GM21529 (cell line): Measurements from ENCODE around the gene HOXA7.

Source experiments
- ATAC-seq: cut with Tn5 transposase; IDR thresholded peaks from one replicate; pipeline ENCODE4 v1.9.1; 2021; ENCODE audit not compliant: unreplicated experiment

The HOXA7 gene

DNA sequence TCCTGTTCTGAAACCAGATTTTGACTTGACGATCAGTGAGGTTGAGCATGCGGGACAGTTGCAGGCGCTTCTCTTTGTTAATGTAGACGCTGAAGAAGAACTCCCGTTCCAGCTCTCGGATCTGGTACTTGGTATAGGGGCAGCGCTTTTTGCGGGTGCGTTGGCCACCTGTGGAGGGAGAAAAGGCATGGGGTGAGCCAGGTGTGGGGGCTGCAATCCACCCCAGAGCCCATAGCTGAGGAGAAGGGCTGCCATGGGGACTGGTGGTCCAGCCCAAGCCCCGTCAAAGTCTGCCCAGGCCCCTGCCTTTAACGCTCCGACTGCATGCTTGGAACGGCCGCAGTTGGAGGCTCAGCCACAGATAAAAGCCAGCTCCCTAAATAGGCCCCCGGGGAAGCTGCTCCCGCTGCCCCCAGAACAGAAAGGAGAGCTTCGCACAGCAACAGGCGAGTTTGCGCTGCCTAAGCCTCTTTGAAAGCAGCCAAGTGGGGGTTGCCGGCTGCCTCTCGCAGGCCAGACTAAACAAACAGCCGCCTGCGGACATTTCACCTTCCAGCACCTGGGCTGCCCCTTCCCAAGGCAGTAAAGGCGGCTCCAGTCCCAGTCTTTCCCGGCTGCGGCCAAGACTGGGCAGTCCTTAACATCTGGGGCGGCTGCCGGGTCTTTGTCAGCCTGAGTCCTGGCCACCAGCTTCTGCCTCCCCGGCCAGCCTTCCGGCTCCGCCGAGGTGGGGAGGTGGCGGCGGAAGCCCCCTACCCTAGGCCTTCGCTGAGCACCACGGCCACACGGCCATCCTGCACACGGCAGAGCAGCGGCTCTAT lies 26.6 kb upstream of the HOXA7 start:
- no peak for ATAC-seq

DNA sequence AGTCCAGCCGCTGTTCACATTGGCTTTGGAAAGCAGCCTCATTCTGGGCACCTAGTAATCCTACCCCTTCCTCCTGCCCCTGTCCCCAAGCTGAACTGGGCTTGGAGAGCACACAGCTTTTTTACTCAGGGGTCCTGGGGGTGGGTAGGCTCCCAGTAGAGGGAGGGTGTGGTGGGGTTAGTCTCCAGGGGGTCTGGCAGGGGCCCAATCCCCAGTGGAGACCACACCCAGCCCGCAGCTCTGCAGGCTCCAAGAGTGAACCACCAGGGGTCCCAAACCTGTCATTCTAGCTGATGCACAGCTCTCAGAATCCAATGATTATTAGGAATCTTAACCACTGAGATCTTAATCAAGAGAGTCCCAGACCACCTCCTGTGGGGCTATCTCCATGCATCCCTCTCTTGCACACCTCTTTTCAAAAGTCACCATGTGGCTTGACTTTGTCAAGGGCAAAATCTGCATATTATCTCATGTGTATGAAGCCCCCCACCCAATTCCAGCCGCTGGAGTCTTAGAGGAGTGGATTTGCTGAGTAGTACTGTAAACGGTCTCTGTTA lies 25.9 kb upstream of the HOXA7 start:
- no peak for ATAC-seq

DNA sequence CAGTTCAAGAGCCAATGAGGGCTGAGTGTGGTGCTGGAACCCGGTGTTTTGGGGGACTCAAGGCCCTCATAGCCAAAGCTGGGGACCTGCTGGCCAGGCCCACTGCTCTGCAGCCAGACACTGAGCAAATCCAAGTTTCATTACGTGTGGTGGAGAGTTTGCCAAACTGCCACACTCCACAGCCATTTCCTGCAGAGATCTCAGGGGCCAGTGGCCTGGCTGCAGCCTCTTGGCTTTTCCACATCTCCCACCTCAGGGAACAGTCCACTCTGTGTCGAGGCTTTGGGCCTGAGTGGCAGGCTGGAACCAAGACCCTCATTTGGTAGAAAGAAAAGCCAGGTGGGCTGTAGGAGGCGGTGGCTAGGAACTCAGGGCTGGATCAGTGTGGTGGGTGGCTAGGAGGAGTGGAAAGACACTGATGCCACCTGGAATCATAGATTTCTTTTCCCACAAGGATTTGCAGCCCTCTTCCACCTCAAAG lies 25.4 kb upstream of the HOXA7 start:
- no peak for ATAC-seq

DNA sequence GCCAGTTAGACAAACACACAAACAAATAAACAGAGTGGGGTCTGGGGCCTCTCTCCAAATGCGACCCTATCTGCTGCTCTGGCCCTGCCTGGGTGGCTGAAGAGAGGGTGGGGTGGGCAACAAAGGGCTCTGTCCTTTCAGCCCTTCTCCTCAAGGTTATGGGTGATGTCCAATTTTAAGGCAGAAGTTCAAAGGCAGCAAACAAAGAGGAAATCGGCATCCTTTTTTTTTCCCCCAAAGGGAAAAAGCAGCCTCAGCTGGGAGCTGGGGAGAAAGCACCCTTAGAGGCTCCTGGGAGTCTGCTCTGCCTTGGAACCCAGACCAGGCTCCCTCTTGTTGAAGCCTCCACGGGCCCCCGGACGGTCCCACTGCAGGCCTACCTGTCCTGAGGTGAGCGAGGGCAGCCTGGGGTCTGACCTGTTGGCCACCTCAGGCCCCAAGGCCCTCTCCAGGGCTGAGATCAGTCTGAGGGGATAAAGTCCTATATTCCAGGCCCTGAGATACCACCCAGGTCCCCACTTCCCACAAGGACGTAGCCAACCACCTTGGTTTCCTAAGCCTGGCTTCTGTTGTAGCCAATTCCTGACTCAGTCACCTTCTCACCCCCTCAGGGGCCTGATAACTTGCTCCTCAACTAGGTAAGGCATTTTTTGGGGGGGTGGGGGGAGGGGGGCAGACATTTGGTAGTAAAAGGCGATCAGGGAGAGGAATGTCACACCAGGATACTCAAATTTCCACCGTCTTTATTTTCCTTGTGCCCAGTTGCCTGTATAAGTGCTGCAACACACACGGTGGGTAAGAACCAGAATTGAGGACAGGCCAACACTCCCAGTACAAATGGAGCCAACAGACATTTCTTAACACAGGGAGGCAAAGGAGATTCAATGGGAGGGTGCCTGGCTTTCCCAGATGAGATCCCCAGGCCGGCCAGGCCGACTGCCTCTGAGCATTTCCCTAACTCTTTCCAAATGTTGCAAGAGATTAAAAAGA lies 24.3 kb upstream of the HOXA7 start:
- no peak for ATAC-seq

DNA sequence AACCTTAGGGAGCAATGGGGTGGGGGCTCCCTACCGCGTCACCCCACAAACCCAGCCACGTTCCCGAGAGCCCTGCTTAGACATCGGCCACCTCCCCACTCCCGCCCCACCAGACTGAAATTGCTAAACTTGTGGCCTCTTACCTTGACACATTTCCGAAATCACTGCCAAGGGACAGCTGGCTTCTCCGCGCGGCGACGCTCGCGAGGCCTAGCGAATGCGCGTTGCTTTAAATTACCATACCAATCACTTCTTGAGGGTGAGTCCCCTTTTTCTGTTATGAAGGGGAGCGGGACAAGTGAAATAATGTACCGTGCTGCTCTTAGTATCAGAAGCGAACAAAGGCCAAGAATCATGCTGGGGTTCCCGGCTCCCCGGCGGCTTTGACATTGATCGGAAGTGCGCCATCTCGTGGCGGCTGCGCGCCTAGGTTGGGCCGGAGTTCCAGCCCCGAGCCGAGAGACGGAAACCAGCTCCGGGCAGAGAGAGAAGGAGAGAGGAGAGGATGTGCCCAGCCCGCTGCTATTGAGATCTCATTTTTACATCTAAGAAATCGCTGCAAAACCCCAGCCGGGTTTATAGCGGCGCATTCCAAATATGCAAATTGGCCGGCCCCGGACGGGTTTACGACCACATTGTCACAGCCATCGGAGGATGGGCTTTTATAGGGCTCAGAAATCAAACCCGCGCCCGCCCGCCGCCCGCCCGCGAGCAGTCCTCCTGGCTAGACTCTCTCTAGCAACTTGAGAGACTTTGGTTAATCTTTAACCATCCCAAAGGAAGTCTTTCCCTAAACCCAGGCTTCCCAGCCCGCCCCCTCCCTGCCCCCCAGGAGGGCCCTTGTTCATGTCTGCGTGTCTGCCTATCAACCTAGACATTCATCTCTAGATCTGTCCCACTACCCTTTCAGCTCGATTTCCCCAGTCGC lies 23.3 kb upstream of the HOXA7 start:
- no peak for ATAC-seq

DNA sequence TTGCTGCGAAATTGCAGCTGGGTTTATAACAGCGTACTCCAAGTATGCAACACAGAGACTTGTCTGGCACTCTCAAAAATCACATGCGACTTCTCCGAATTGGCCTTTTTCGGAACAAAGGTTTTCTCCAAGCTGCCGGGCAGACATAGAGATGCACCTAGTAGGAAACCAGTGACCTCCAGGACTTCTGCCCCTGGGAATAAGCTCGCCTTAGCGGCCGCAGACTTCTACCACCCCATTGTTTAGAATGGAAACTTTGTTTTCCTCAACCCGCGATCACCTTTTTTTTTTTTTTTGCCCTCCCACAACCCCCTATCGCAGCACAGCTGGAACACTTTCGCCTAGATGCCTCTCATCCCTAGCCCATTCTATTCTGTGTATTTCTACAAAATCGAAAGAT lies 22.6 kb upstream of the HOXA7 start:
- ATAC-seq, result no peak

DNA sequence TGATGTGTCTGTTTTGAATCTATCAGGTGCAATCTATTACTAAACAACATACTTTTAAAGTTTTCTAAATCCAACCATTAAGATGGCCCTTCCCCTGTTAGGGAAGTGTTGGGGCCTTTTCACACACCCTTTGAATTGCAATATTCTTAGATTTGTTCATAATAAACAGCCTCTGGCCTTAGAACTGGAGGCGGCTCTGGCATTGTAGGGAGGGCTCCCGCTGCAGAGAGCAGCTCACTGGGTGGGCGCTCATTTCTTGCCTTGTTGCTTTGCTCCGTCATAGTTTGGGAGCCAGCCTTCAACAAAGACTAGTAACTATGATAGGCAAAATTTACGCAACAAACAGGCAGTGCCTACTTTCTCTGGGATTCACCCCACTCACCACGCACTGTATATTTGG lies 21.9 kb upstream of the HOXA7 start:
- ATAC-seq, result no peak

DNA sequence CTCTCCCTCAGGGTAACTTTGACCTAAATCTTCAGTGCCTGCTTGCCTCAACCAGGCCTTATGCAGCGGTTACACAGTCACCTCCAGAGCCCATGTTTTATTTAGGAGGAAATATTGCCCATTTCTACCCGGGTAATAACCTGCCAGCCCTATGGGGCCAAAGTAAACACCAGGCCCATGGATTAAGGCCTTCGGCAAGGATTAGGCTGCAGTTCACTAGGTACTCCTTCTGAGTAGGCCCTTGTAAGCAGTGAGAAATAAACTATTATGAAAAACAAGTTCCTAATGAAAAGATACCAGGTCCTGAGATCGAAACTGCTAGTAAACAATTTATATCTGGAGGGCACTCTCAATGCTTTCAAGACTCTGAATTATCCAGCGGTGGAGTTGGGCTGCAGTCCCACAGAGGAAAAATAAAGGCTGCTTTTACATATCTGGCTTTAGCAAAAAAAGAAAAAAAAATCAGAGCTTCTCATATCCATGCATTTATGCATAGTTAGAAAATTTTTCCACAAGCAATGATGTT lies 21.4 kb upstream of the HOXA7 start:
- no peak for ATAC-seq

DNA sequence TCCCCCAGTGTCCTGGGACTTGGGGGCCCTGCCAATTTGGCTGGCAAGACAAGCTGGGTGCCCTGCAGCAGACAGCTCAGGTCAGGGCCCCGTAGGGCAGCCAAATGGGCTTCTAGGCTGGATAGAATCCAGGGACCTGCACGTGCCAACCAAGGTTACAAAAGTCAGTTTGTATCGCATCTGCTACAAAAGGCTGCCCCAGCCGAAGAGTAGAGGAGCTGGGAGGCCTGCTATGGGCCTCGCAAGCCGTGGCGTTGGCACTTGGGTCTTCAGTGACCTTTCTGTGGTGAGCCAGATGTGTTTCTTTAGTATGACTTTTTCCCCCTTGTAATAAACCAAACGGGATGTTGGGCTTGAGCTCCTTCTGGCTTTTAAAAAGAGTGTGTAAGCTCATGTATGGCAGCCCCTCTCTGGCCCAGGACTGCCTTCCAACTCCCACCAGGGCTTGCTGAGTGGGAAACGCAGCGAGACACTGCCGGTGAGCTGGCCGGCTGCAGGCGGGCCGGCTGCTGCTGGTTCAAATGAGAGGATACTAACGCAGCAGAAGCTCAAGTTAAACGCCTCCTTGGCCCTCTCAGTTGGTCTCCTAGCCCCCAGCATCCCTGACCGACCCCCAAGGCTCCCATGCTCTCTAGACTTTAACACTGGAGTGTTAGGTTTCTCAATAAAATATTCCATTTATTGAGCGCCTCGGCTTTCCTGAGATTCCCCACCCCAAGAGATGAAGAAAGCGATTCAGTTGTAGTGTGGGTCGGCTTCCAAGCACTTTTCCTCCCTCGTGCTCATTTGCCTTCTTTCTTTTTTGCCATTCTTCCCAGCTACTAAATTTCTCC lies 20.7 kb upstream of the HOXA7 start:
- no peak for ATAC-seq

DNA sequence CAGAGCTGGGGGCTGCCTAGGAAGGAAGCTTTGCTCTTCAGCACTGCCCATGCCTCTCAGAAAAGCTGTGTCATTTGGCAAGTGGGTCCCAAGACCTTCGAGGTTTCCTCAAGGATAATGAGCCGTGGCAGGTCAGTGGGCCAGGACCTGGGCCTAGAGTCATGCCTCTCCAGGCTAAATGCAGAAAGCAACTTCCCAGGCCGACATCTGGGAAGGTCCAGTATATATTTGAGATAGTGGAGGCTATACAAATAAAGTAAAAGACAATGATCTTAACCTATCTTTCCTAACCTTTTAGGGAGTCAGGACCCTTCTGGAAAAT lies 20.0 kb upstream of the HOXA7 start:
- no peak for ATAC-seq

DNA sequence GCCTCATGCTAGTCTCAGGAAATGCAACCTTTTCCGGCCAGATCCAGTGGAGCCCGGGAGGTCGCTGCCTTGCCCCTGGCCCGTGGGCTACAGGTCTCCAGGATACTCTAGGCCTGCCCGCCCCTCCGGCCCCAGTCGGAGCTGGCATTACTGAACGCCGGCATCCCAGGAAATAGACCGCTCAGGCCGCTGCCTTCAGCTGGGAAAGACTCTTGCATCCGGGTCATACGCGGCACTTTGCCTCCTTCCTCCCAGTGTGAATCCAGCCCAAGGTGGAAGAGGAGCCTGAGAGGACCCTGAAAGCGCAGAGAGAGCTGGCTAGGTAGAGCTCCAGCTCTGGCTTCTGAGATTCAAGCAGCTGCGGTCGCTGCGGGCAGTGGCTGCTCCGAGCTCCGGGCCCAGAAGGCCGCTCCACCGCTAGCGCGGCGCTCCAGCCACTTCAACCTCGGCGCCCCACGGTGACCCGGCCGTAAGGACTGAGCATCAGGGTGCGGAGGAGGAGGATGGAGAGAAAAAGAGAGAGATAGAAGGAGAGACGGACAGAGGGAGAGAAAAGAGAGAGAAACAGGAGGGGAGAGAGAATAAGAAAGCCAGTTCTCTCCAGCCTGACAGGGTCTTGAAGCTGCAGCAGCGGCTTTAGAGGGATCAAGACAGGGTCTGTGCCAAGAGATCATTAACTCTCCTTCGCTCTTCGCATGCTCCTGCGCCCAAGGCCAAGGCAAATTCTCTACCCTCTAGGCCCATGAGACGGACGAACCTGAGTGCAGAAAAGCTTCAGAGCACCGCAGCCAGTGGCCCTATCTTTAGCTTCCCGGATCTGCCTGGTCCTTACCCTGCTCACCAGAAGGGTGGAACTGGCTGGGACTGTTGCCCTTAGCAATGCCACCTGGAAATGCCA lies 19.4 kb upstream of the HOXA7 start:
- no peak for ATAC-seq

DNA sequence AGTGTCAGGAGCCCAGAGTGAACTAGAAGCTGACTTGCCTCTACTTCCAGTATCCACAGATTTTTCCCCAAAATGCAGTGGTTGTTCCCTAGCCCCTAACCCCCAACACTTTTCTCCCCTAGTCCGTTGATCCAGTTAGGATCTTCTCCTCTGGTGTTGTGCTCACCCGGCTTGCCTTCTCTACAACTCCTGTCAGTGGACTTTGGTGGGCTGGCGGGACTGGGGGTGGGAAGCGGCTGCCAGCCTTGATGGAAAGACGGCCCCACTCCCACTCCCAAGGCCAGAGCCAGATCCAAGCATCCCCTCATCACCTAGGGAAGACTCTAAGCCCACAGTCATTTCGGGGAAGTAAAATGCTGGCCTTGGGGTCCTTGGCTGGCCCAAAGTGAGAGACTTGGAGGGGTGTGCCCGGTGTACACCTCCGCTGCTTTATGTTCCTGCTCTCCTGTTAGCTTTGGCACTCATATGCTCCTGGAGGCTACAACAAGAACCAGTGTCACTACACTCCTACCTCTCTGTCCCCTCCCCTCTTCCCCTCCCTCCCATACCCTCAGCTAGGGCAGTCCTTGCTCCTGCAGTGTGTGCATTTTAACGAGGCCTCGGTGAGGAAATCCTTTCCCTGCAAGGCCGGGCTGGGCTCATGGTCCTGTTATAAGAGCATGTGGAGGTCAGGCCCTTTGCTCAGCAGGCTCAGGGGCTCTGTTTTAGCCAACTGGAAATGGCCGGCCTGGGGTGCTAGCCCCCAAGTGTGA lies 18.6 kb upstream of the HOXA7 start:
- no peak for ATAC-seq

DNA sequence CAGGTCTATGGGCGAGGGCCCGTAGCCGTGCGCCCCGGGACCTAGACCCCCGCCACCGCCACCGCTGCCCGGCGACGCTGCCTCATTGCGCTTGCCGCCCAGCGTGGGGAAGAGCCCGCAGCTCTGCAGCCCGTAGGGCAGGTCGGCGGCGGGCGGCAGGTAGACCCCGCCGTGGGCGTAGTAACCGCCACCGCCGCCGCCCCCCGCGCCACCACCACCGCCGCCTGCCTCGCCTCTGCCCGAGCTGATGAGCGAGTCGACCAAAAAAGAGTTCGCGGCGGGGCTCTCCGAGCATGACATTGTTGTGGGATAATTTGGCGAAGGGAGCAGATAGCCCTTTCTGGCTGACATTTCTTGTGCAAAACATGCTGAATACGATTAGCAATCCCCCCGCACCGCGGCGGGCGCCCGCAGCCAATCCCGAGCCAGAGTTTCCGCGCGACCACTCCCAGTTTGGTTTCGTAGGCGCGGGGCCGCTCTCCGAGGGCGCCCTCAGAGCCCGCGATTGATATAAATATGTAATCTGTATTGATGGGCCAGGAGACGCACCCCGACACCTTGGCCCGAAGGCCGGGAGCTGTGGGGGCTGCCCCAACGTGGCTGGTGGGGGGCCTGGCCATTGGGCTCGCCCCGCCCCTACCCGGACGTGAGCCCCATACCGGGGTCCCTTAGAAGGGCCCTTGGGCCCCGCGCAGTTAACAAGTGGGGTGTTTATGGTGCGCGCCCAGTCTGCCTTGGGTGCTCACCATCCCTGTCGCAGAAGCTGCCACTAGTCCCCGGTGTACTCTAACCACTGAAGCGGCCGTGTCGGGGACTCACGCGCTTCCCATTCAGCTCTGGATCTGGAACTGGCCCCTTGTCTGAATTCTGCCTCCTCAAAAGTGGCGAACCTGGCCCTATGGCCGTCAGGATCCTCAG lies 17.7 kb upstream of the HOXA7 start, which contains the start of gene HOXA10:
TSS of gene HOXA10 (minus strand) at position 365 of the 918 bp plus-strand sequence. CDS start at position 351, 14 bp downstream.
- ATAC-seq, result no peak

DNA sequence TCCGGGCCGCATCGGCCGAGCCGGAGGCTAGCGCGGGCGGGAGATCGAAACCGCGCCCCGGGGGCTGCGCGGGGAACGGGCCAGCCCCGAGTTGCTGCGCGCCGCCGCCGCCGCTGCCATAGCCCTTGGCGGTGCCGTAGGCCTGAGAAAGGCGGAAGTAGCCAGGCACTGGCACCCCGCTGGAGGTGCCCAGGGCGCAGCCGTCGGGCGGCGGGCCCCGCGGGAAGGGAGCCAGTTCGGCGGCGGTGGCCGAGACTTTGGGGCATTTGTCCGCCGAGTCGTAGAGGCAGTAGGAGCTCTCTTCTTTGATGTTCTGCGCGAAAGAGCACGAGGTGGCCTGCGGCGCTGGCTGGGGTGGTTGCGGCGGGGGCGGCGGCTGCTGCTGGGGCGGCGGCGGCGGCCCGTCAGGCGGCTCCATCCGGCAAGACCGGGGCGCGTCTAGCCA lies 17.1 kb upstream of the HOXA7 start:
- ATAC-seq, result no peak

DNA sequence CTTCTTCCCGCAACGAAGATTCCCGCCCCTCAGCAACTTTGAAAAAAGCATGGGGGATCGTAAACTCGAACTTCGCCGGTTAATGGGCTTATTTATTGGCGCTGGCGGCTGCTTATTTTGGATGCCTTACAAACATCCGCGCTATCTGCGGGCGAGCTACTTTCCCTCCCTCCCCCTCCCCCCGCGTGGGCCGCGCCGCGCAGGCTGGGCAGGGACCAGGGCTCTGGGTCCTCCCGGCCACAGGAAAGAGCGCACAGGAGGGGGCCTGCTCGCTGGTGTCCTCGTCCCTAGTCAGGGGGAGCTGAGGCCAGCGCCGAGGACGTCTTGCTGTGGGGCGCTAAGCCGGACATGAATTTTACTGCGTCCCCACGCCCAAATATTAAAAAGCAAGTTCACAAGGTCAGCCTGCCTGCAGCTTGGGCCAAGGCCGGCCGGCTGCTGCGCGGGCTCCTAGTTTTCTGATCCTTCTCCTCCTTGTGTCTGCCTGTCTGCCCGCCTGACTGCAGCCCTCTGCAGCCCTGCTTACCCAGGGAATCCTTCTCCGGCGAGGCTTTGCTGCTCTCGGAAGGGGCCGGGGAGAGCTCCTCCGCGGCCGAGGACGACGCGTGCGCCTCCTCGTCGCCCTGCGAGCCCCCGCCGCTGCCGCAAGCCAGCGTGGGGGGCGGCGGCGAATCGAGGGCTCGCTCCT lies 16.5 kb upstream of the HOXA7 start:
- no peak for ATAC-seq

DNA sequence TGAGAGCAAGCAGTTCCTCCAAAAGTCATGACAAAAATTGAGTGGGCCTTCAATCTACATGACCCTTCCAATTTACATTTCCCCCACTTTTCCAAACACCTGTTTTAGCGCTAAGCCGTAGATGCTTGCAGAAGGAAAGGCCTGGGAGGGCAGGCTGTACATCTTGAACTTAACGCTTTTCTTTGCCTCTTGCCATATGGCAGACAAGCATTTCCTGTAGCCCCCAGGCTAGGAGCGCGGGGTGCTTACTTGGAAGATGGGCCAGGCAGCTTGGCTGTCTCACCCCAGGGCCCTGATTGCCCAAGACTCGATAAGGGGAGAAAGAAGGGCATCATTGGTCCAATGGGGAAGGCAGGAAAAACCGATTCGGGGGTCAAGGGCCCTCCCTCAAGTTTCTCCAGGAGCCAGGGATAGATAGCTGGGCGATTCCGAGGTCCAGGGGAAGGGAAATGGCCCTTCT lies 15.9 kb upstream of the HOXA7 start:
- ATAC-seq, result no peak
